OCI-LY1 (cell line): Measurements from ENCODE around the gene ESF1.

ENCODE experiments used
- H2AFZ ChIP-seq: fragments of 200-600 bp; sonication (generic), shearing (Covaris generic); 2 replicates; pipeline ENCODE4 v1.6.0; 2014; ENCODE audit warnings: antibody characterized with exemption, mild to moderate bottlenecking, low read length
- H3F3A ChIP-seq: fragments of 200-600 bp; sonication (generic), shearing (Covaris generic); 2 replicates; pipeline ENCODE4 v1.6.0; 2014; ENCODE audit warnings: mild to moderate bottlenecking, antibody characterized with exemption, low read length, moderate library complexity; ENCODE audit not compliant: insufficient read depth
- H3K27ac ChIP-seq: fragments of 200-600 bp; sonication (generic); 2 replicates; pipeline ENCODE4 v1.5.1; 2014; ENCODE audit warnings: low read length, mixed run types, mild to moderate bottlenecking, low read depth; ENCODE audit not compliant: poor library complexity, severe bottlenecking
- H3K27me3 ChIP-seq: fragments of 200-600 bp; sonication (generic); 2 replicates; pipeline ENCODE4 v1.6.0; 2014; ENCODE audit warnings: antibody characterized with exemption, mild to moderate bottlenecking, low read length, moderate library complexity; ENCODE audit not compliant: insufficient read depth
- H3K36me3 ChIP-seq: fragments of 200-600 bp; sonication (generic); 2 replicates; pipeline ENCODE4 v1.6.1; 2014; ENCODE audit warnings: mild to moderate bottlenecking, antibody characterized with exemption, low read length, moderate library complexity, mixed read lengths; ENCODE audit not compliant: insufficient read depth
- H3K4me1 ChIP-seq: fragments of 200-600 bp; sonication (generic); 2 replicates; pipeline ENCODE4 v1.5.1; 2014; ENCODE audit warnings: mild to moderate bottlenecking, low read length, moderate library complexity; ENCODE audit not compliant: insufficient read depth, severe bottlenecking
- H3K4me2 ChIP-seq: fragments of 200-600 bp; sonication (generic), shearing (Covaris generic); 2 replicates; pipeline ENCODE4 v1.6.1; 2014; ENCODE audit warnings: low read length
- H3K4me3 ChIP-seq: fragments of 200-600 bp; sonication (generic); 2 replicates; pipeline ENCODE4 v1.5.1; 2014; ENCODE audit warnings: low read length, low read depth, mild to moderate bottlenecking, mixed read lengths; ENCODE audit not compliant: poor library complexity, severe bottlenecking
- H3K79me2 ChIP-seq: fragments of 200-600 bp; shearing (Covaris generic); 2 replicates; pipeline ENCODE4 v1.6.1; 2016; ENCODE audit warnings: mixed run types, low read length, mixed read lengths; ENCODE audit not compliant: insufficient read depth
- H3K9ac ChIP-seq: fragments of 200-600 bp; sonication (generic), shearing (Covaris generic); 2 replicates; pipeline ENCODE4 v1.6.1; 2014; ENCODE audit warnings: mild to moderate bottlenecking, low read length, mixed read lengths
- H3K9me2 ChIP-seq: fragments of 200-600 bp; sonication (generic), shearing (Covaris generic); 2 replicates; pipeline ENCODE4 v1.6.1; 2014; ENCODE audit warnings: low read depth, mild to moderate bottlenecking, low read length, mixed read lengths
- H3K9me3 ChIP-seq: fragments of 200-600 bp; shearing (Covaris generic); 2 replicates; pipeline ENCODE4 v1.6.1; 2014; ENCODE audit warnings: low read length, mixed read lengths
- H4K20me1 ChIP-seq: fragments of 200-600 bp; sonication (generic), shearing (Covaris generic); 2 replicates; pipeline ENCODE4 v1.6.0; 2016; ENCODE audit warnings: mild to moderate bottlenecking, low read length; ENCODE audit not compliant: insufficient read depth
- CTCF ChIP-seq: fragments of 200-600 bp; sonication (generic), shearing (Covaris generic); IDR thresholded peaks from 2 replicates; pipeline ENCODE4 v1.5.1; 2017; ENCODE audit warnings: mild to moderate bottlenecking, antibody characterized with exemption, low read length, moderate library complexity, mixed read lengths
- EZH2 ChIP-seq: fragments of 200-600 bp; sonication (generic), shearing (Covaris generic); IDR thresholded peaks from 2 replicates; pipeline ENCODE4 v1.8.0; 2017; ENCODE audit warnings: borderline replicate concordance, mixed run types, mild to moderate bottlenecking, antibody characterized with exemption, low read length, moderate library complexity, mixed read lengths

Gene ESF1

GRCh38 chr20:13809855-13810254, 25.1 kb upstream of the ESF1 start:
- no peak overlapping the region for H3K9ac ChIP-seq
- H3K4me2 ChIP-seq: no peak overlapping the region
- no peaks in the 10 kb centered on the region for H3K9me3 ChIP-seq
- H3K4me1 ChIP-seq: no peaks in the 10 kb centered on the region
- no peaks in the 10 kb centered on the region for H4K20me1 ChIP-seq
- no peak overlapping the region for H3K4me3 ChIP-seq
- H3K79me2 ChIP-seq: no peaks in the 10 kb centered on the region
- no peaks in the 10 kb centered on the region for H3K9me2 ChIP-seq
- no peaks in the 10 kb centered on the region for H3F3A ChIP-seq
- H3K36me3 ChIP-seq: peaks cover 73% of the 10 kb centered on the region
- H3K27me3 ChIP-seq: no peaks in the 10 kb centered on the region
- no peak overlapping the region for H2AFZ ChIP-seq
- H3K27ac ChIP-seq: no peak overlapping the region
- TF ChIP-seq EZH2 (no peak), CTCF (no peak)

- H3K27ac ChIP-seq: no peak overlapping the region
- no peaks in the 10 kb centered on the region for H3F3A ChIP-seq
- TF ChIP-seq EZH2 (no peak), CTCF (no peak)
- H3K9me2 ChIP-seq: no peaks in the 10 kb centered on the region
- no peaks in the 10 kb centered on the region for H3K27me3 ChIP-seq
- no peaks in the 10 kb centered on the region for H3K9me3 ChIP-seq
- H3K4me1 ChIP-seq: no peaks in the 10 kb centered on the region
- no peaks in the 10 kb centered on the region for H3K79me2 ChIP-seq
- no peak overlapping the region for H3K4me2 ChIP-seq
- no peaks in the 10 kb centered on the region for H4K20me1 ChIP-seq
- no peak overlapping the region for H2AFZ ChIP-seq
- H3K36me3 ChIP-seq: peaks cover 73% of the 10 kb centered on the region
- no peak overlapping the region for H3K9ac ChIP-seq
- H3K4me3 ChIP-seq: no peak overlapping the region
These were observed 24.7 kb upstream of the ESF1 start for GRCh38 chr20:13809373-13809772.

GRCh38 chr20:13800728-13801134, 16.0 kb upstream of the ESF1 start:
- H3F3A ChIP-seq: no peaks in the 10 kb centered on the region
- H3K36me3 ChIP-seq: peaks cover 89% of the 10 kb centered on the region
- H3K27me3 ChIP-seq: no peaks in the 10 kb centered on the region
- no peak overlapping the region for H3K4me2 ChIP-seq
- H4K20me1 ChIP-seq: no peaks in the 10 kb centered on the region
- no peak overlapping the region for H3K9ac ChIP-seq
- H3K9me3 ChIP-seq: no peaks in the 10 kb centered on the region
- no peak overlapping the region for H2AFZ ChIP-seq
- TF ChIP-seq CTCF (no peak), EZH2 (no peak)
- H3K79me2 ChIP-seq: no peaks in the 10 kb centered on the region
- no peaks in the 10 kb centered on the region for H3K9me2 ChIP-seq
- H3K4me1 ChIP-seq: no peaks in the 10 kb centered on the region
- H3K27ac ChIP-seq: no peak overlapping the region
- H3K4me3 ChIP-seq: no peak overlapping the region
